HEK293T (cell line): Measurements from ENCODE around the gene ZCRB1.

Experiments used
- ARNT ChIP-seq: fragments of 450-650 bp; IDR thresholded peaks from 2 replicates; pipeline ENCODE4 v1.6.1; 2017; ENCODE audit warnings: mild to moderate bottlenecking
- BHLHE40 ChIP-seq: fragments of 450-650 bp; IDR thresholded peaks from 2 replicates; pipeline ENCODE4 v1.6.1; 2016; ENCODE audit warnings: mild to moderate bottlenecking, moderate library complexity, borderline replicate concordance
- CTBP1 ChIP-seq: fragments of 450-650 bp; IDR thresholded peaks from 2 replicates; pipeline ENCODE4 v1.6.1; 2016; ENCODE audit warnings: borderline replicate concordance
- ELF4 ChIP-seq: fragments of 450-650 bp; IDR thresholded peaks from 2 replicates; pipeline ENCODE4 v1.6.1; 2017; ENCODE audit warnings: antibody characterized with exemption
- FOXK2 ChIP-seq: fragments of 450-650 bp; IDR thresholded peaks from 2 replicates; pipeline ENCODE4 v1.6.1; 2016; ENCODE audit warnings: mild to moderate bottlenecking
- FOXM1 ChIP-seq: fragments of 450-650 bp; IDR thresholded peaks from 2 replicates; pipeline ENCODE4 v1.6.1; 2017; ENCODE audit warnings: mild to moderate bottlenecking, borderline replicate concordance
- L3MBTL2 ChIP-seq: fragments of 450-650 bp; conservative IDR thresholded peaks from 2 replicates; pipeline ENCODE4 v1.6.1; 2016; ENCODE audit warnings: mild to moderate bottlenecking
- LEF1 ChIP-seq: fragments of 450-650 bp; IDR thresholded peaks from 2 replicates; pipeline ENCODE4 v1.6.1; 2017; ENCODE audit warnings: mild to moderate bottlenecking, borderline replicate concordance
- NFRKB ChIP-seq: fragments of 450-650 bp; IDR thresholded peaks from 2 replicates; pipeline ENCODE4 v1.6.1; 2016; ENCODE audit warnings: mild to moderate bottlenecking, moderate library complexity
- PKNOX1 ChIP-seq: fragments of 450-650 bp; IDR thresholded peaks from 2 replicates; pipeline ENCODE4 v1.6.1; 2016
- SP1 ChIP-seq: fragments of 450-650 bp; IDR thresholded peaks from 2 replicates; pipeline ENCODE4 v1.6.1; 2017
- SUZ12 ChIP-seq: fragments of 450-650 bp; IDR thresholded peaks from 2 replicates; pipeline ENCODE4 v1.6.1; 2016; ENCODE audit warnings: mild to moderate bottlenecking
- TARDBP ChIP-seq: fragments of 450-650 bp; IDR thresholded peaks from 2 replicates; pipeline ENCODE4 v1.6.1; 2016

GRCh38 chr12:42282294-42282693 is 43.6 kb downstream of the ZCRB1 start:
- TF ChIP-seq ELF4, result no peak
- TF ChIP-seq CTBP1, result no peak
- no peak for TF ChIP-seq ARNT
- no peak for TF ChIP-seq TARDBP
- no peak for TF ChIP-seq SUZ12
- TF ChIP-seq PKNOX1, result no peak
- TF ChIP-seq NFRKB, result no peak
- no peak for TF ChIP-seq FOXK2
- TF ChIP-seq SP1, result no peak
- TF ChIP-seq FOXM1, result no peak
- no peak for TF ChIP-seq LEF1
- no peak for TF ChIP-seq BHLHE40
- no peak for TF ChIP-seq L3MBTL2
